Prostate gland (tissue), 2 donors: Measurements from ENCODE around the gene TAOK1.

ENCODE experiments used
- POLR2AphosphoS5 ChIP-seq: sonication (generic); formaldehyde crosslinking; IDR thresholded peaks from one replicate; pipeline ENCODE4 v1.6.1; 2017; ENCODE audit warnings: antibody characterized with exemption
- TF ChIP-seq, protein P1 (sequence below), 4 experiments: fragments of 200-600 bp in 2 of 4; fragments of 450-650 bp in 2 of 4; sonication (generic) in 2 of 4; IDR thresholded peaks; 1 replicate in 3 of 4; 2 replicates in 1 of 4; pipeline ENCODE4 v1.5.1; 2016 to 2019; ENCODE audit warnings: antibody characterized with exemption in 4 of 4, mild to moderate bottlenecking in 2 of 4, moderate library complexity in 2 of 4

DNA sequence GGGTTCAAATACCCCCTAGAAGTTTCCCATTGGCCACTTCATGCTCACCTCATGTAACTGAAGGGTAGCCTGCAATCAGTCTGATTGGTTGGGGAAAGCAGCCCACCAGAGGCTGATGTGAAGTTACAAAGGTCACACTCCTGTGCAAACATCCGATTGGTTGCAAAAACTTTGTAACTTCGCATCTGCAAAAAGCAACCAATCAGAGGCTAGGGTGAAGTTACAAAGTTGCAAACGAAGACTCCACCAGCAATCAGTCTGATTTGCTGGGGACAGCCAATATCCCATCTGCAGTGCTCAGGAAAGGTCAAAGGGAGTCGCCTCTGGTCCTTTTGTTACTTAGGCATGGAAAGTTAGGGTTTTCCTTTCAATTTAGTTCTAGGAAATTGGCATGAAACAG is 40.1 kb downstream of the TAOK1 start:
- TF ChIP-seq POLR2AphosphoS5 = no peak
- TF ChIP-seq, protein P1, sequence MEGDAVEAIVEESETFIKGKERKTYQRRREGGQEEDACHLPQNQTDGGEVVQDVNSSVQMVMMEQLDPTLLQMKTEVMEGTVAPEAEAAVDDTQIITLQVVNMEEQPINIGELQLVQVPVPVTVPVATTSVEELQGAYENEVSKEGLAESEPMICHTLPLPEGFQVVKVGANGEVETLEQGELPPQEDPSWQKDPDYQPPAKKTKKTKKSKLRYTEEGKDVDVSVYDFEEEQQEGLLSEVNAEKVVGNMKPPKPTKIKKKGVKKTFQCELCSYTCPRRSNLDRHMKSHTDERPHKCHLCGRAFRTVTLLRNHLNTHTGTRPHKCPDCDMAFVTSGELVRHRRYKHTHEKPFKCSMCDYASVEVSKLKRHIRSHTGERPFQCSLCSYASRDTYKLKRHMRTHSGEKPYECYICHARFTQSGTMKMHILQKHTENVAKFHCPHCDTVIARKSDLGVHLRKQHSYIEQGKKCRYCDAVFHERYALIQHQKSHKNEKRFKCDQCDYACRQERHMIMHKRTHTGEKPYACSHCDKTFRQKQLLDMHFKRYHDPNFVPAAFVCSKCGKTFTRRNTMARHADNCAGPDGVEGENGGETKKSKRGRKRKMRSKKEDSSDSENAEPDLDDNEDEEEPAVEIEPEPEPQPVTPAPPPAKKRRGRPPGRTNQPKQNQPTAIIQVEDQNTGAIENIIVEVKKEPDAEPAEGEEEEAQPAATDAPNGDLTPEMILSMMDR (IDR thresholded peaks at IDR 0.05) = no peak
